ENCODE results near the gene HVCN1.

DNA sequence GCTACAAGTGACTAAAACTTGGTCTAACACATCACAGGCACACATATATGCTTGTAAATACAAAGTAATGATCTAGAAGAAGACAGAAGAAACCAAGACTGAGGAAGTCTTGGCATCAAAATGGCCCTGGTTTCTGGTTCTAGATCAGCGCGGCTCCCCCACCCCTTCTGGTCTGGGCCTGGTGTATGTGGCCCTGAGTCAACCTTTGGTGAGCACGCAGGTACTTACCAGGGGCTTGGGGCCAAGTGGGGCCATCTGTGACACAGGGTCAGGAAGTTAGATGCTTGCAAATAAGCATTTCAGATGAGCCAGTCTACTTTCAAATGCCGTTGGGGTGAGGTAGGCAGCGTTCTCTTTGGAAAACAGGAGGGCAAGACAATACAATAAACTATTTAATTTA is 13.2 kb upstream of the HVCN1 start:
- TF ChIP-seq, protein P1, sequence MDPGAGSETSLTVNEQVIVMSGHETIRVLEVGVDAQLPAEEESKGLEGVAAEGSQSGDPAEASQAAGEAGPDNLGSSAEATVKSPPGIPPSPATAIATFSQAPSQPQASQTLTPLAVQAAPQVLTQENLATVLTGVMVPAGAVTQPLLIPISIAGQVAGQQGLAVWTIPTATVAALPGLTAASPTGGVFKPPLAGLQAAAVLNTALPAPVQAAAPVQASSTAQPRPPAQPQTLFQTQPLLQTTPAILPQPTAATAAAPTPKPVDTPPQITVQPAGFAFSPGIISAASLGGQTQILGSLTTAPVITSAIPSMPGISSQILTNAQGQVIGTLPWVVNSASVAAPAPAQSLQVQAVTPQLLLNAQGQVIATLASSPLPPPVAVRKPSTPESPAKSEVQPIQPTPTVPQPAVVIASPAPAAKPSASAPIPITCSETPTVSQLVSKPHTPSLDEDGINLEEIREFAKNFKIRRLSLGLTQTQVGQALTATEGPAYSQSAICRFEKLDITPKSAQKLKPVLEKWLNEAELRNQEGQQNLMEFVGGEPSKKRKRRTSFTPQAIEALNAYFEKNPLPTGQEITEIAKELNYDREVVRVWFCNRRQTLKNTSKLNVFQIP (CRISPR knock-in tag; IDR thresholded peaks at IDR 0.05; ENCODE audit: borderline replicate concordance, low read depth): no peak
- TF ChIP-seq, protein P2, sequence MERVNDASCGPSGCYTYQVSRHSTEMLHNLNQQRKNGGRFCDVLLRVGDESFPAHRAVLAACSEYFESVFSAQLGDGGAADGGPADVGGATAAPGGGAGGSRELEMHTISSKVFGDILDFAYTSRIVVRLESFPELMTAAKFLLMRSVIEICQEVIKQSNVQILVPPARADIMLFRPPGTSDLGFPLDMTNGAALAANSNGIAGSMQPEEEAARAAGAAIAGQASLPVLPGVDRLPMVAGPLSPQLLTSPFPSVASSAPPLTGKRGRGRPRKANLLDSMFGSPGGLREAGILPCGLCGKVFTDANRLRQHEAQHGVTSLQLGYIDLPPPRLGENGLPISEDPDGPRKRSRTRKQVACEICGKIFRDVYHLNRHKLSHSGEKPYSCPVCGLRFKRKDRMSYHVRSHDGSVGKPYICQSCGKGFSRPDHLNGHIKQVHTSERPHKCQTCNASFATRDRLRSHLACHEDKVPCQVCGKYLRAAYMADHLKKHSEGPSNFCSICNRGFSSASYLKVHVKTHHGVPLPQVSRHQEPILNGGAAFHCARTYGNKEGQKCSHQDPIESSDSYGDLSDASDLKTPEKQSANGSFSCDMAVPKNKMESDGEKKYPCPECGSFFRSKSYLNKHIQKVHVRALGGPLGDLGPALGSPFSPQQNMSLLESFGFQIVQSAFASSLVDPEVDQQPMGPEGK (CRISPR knock-in tag; IDR thresholded peaks at IDR 0.05; ENCODE audit: borderline replicate concordance): no peak
- TF ChIP-seq, protein P3, sequence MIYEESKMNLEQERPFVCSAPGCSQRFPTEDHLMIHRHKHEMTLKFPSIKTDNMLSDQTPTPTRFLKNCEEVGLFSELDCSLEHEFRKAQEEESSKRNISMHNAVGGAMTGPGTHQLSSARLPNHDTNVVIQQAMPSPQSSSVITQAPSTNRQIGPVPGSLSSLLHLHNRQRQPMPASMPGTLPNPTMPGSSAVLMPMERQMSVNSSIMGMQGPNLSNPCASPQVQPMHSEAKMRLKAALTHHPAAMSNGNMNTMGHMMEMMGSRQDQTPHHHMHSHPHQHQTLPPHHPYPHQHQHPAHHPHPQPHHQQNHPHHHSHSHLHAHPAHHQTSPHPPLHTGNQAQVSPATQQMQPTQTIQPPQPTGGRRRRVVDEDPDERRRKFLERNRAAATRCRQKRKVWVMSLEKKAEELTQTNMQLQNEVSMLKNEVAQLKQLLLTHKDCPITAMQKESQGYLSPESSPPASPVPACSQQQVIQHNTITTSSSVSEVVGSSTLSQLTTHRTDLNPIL (CRISPR knock-in tag; IDR thresholded peaks at IDR 0.05; ENCODE audit: low read depth): no peak
- TF ChIP-seq GLIS3 (CRISPR knock-in tag; IDR thresholded peaks at IDR 0.05) (no peak), ESRRG (CRISPR knock-in tag; IDR thresholded peaks at IDR 0.05) (no peak), ZFP30 (CRISPR knock-in tag; IDR thresholded peaks at IDR 0.05) (no peak), ZC3H10 (CRISPR knock-in tag; IDR thresholded peaks at IDR 0.05) (no peak), ZNF8 (CRISPR knock-in tag; IDR thresholded peaks at IDR 0.05) (no peak)
- TF ChIP-seq, protein P4, sequence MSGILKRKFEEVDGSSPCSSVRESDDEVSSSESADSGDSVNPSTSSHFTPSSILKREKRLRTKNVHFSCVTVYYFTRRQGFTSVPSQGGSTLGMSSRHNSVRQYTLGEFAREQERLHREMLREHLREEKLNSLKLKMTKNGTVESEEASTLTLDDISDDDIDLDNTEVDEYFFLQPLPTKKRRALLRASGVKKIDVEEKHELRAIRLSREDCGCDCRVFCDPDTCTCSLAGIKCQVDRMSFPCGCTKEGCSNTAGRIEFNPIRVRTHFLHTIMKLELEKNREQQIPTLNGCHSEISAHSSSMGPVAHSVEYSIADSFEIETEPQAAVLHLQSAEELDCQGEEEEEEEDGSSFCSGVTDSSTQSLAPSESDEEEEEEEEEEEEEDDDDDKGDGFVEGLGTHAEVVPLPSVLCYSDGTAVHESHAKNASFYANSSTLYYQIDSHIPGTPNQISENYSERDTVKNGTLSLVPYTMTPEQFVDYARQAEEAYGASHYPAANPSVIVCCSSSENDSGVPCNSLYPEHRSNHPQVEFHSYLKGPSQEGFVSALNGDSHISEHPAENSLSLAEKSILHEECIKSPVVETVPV (CRISPR knock-in tag; IDR thresholded peaks at IDR 0.05): no peak

Measured in SK-N-SH treated with all-trans-retinoic acid at 6 μM for 48 hours (cell line).